ENCODE measurements around the gene CMKLR1. TPM values are rescaled to one million over a fixed set of nuclear protein-coding genes. Genes with fewer than 3 reads are reported as not detected.
A peak's percentile ranks its signal among the peaks of the same experiment; 100 is the strongest.

The CMKLR1 gene, protein sequence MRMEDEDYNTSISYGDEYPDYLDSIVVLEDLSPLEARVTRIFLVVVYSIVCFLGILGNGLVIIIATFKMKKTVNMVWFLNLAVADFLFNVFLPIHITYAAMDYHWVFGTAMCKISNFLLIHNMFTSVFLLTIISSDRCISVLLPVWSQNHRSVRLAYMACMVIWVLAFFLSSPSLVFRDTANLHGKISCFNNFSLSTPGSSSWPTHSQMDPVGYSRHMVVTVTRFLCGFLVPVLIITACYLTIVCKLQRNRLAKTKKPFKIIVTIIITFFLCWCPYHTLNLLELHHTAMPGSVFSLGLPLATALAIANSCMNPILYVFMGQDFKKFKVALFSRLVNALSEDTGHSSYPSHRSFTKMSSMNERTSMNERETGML
- 1 to 10 TPM in 2 of 4 donors, under 1 TPM in 2; 0.19 to 5.7 (median 2.5) TPM for total RNA-seq

DNA sequence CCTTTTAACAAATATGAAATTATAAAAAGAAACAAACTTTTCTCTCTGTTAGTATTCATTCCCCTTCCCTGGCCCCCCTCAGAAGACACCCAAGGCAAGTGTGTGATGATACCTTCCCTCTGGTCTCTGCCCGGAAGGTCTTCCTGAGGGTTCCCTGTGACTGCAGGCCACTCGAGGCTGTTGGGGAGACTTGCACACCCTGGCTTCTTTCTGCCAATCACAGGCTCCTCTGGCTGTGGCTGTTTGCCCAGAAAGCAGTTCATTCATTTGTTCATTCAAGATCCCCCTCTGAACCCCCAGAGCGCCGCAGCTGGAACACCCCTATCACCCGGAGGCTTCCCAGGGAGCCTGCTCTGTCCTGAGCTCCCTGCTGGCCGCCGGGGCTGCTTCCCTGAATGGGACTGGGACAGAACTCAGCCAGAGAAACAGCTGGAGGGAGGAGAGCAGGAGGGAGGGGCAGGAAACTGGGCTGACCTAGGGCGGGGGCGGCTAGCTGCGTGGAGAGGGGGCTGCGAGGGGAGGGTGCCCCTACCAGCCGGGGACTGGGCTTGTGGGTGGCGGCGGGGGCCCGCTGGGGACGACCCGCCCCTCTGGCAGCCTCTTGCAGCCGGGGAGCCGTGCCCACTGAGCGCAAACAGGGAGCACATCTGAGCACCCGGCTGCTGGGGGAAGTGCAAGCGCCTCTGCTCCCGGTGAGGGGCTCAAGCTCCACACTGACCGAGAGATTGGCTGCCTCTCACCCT, at the start of gene CMKLR1:
Gene CMKLR1, minus strand, starts transcription at position 397 of the 743 bp plus-strand sequence. CDS start 45,720 bp downstream, outside the sequence.
- H3K27ac ChIP-seq = peak within 1 kb of the TSS in 3 of 4 donors; percentile 45 to 76 (median 67)
- H3K27me3 ChIP-seq = peaks cover 0 to 29% (median 0%) of the 10 kb centered on the region in 4 donors
- 14 to 17% methylated on average over 2 to 5 of the region's 24 CpGs for WGBS, 2 donors
- no peak for DNase-seq
- H3K36me3 ChIP-seq = no peaks in the 10 kb centered on the region
- intact Hi-C loops (cut with DNase I) = no loop called here
- peaks cover 3 to 10% (median 3%) of the 10 kb centered on the region in 3 donors for H3K4me1 ChIP-seq
- peak within 1 kb of the TSS in 3 of 4 donors; percentile 16 to 57 (median 36) for H3K4me3 ChIP-seq
- no peaks in the 10 kb centered on the region for H3K9me3 ChIP-seq
- TF ChIP-seq POLR2A (IDR thresholded peaks at IDR 0.05) (peak in 2 of 4 donors; percentile 7 to 28), CTCF (IDR thresholded peaks at IDR 0.05) (no peak)

GRCh38 chr12:108387771-108388170, 48.7 kb upstream of the CMKLR1 start:
- Histone ChIP-seq H3K4me1 (peaks cover 0 to 3% (median 0%) of the 10 kb centered on the region in 3 donors), H3K27me3 (no peaks in the 10 kb centered on the region), H3K9me3 (no peaks in the 10 kb centered on the region), H3K36me3 (no peaks in the 10 kb centered on the region), H3K27ac (no peak overlapping the region), H3K4me3 (no peak overlapping the region)
- intact Hi-C loops (cut with DNase I) = no loop called here
- no peak for DNase-seq
- WGBS, 2 donors = 62 to 67% methylated on average over 1 of the region's 1 CpG
- TF ChIP-seq POLR2A (IDR thresholded peaks at IDR 0.05) = no peak
- TF ChIP-seq CTCF (IDR thresholded peaks at IDR 0.05) = no peak

GRCh38 chr12:108386709-108387360, 47.7 kb upstream of the CMKLR1 start:
- no peak overlapping the region for H3K27ac ChIP-seq
- DNase-seq = no peak
- peaks cover 0 to 3% (median 0%) of the 10 kb centered on the region in 3 donors for H3K4me1 ChIP-seq
- no peaks in the 10 kb centered on the region for H3K36me3 ChIP-seq
- TF ChIP-seq POLR2A (IDR thresholded peaks at IDR 0.05) = no peak
- TF ChIP-seq CTCF (IDR thresholded peaks at IDR 0.05) = no peak
- H3K4me3 ChIP-seq = no peak overlapping the region
- no peaks in the 10 kb centered on the region for H3K27me3 ChIP-seq
- intact Hi-C loops (cut with DNase I) = no loop called here
- H3K9me3 ChIP-seq = no peaks in the 10 kb centered on the region
- 38 to 45% methylated on average over 7 to 8 of the region's 8 CpGs for WGBS, 2 donors

GRCh38 chr12:108382437-108382801, 43.3 kb upstream of the CMKLR1 start:
- peaks cover 0 to 3% (median 0%) of the 10 kb centered on the region in 3 donors for H3K4me1 ChIP-seq
- 25 to 58% methylated on average over 1 of the region's 1 CpG for WGBS, 2 donors
- H3K9me3 ChIP-seq = no peaks in the 10 kb centered on the region
- no peak for TF ChIP-seq CTCF (IDR thresholded peaks at IDR 0.05)
- TF ChIP-seq POLR2A (IDR thresholded peaks at IDR 0.05) = no peak
- H3K27me3 ChIP-seq = no peaks in the 10 kb centered on the region
- no peaks in the 10 kb centered on the region for H3K36me3 ChIP-seq
- no peak overlapping the region for H3K27ac ChIP-seq
- no peak for DNase-seq
- H3K4me3 ChIP-seq = no peak overlapping the region
- intact Hi-C loops (cut with DNase I) = no loop called here

All from esophagus squamous epithelium (tissue), 5 donors.